Subcutaneous adipose tissue (tissue), 4 donors: ENCODE data around the gene ACTN3. TPM values are rescaled to one million over a fixed set of nuclear protein-coding genes. Genes with fewer than 3 reads are reported as not detected.

Source experiments
- total RNA-seq, 4 donors: library from RNA; depleted of rRNA; stranded (reverse); fragments of >200 nt; gene quantifications; one replicate each; pipeline ENCODE4 v1.1.0, GENCODE V29; 2016
- TF ChIP-seq, protein P1 (sequence below): fragments of 450-650 bp; IDR thresholded peaks from one replicate; pipeline ENCODE4 v1.5.1; 2016; ENCODE audit warnings: low read depth, mild to moderate bottlenecking, control low read depth, antibody characterized with exemption, moderate library complexity

The ACTN3 gene
- total RNA-seq, 4 donors from 2014 or later: 0.22 TPM; not detected in 3

DNA sequence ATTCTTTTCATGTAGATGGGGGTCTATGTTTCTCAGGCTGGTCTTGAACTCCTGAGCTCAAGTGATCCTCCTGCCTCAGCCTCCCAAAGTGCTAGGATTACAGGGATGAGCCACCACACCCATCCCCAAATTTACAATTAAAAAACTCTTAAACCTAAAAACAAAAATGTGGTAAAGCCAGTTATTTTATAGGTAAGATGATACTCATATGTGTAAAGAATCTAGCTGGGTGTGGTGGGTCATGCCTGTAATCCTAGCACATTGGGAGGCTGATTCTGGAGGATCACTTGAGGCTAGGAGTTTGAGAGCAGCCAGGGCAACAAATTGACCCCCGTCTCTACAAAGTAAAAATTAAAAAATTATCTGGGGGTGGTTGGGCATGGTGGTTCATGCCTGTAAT, 65.8 kb downstream of the ACTN3 start:
- TF ChIP-seq, protein P1, sequence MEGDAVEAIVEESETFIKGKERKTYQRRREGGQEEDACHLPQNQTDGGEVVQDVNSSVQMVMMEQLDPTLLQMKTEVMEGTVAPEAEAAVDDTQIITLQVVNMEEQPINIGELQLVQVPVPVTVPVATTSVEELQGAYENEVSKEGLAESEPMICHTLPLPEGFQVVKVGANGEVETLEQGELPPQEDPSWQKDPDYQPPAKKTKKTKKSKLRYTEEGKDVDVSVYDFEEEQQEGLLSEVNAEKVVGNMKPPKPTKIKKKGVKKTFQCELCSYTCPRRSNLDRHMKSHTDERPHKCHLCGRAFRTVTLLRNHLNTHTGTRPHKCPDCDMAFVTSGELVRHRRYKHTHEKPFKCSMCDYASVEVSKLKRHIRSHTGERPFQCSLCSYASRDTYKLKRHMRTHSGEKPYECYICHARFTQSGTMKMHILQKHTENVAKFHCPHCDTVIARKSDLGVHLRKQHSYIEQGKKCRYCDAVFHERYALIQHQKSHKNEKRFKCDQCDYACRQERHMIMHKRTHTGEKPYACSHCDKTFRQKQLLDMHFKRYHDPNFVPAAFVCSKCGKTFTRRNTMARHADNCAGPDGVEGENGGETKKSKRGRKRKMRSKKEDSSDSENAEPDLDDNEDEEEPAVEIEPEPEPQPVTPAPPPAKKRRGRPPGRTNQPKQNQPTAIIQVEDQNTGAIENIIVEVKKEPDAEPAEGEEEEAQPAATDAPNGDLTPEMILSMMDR: no peak

Other genes with a start within 250 kb of the ACTN3 start
- 100 to 1,000 TPM in 2 of 4 donors, 10 to 100 TPM in 2; 49.0 to 226 (median 149) TPM for gene CD248, start 229.9 kb upstream of the ACTN3 start, total RNA-seq
- gene RIN1, start 210.5 kb upstream of the ACTN3 start, total RNA-seq: 1 to 10 TPM in 3 of 4 donors, under 1 TPM in 1; 0.98 to 3.7 (median 3.3) TPM
- 10 to 100 TPM; 20.5 to 47.1 (median 34.7) TPM for gene BRMS1, start 201.8 kb upstream of the ACTN3 start, total RNA-seq
- 10 to 100 TPM; 11.7 to 31.7 (median 18.7) TPM for gene B4GAT1, start 199.3 kb upstream of the ACTN3 start, total RNA-seq
- gene SLC29A2, start 175.1 kb upstream of the ACTN3 start, total RNA-seq: 10 to 100 TPM in 2 of 4 donors, 1 to 10 TPM in 2; 3.7 to 30.7 (median 15.5) TPM
- gene NPAS4, start 125.9 kb upstream of the ACTN3 start, total RNA-seq: not detected
- 10 to 100 TPM; 26.7 to 41.8 (median 39.6) TPM for gene MRPL11, start 108.1 kb upstream of the ACTN3 start, total RNA-seq
- 10 to 100 TPM in 3 of 4 donors, 1 to 10 TPM in 1; 8.0 to 16.6 (median 12.6) TPM for gene PELI3, start 80.0 kb upstream of the ACTN3 start, total RNA-seq
- 10 to 100 TPM; 12.6 to 17.8 (median 15.7) TPM for gene DPP3, start 66.5 kb upstream of the ACTN3 start, total RNA-seq
- gene BBS1, start 36.3 kb upstream of the ACTN3 start, total RNA-seq: 10 to 100 TPM; 25.5 to 53.7 (median 39.3) TPM
- gene ZDHHC24, start 855 bp upstream of the ACTN3 start, total RNA-seq: 10 to 100 TPM in 3 of 4 donors, 1 to 10 TPM in 1; 4.4 to 16.4 (median 12.5) TPM
- 100 to 1,000 TPM in 3 of 4 donors, 10 to 100 TPM in 1; 55.9 to 196 (median 121) TPM for gene CTSF, start 21.7 kb downstream of the ACTN3 start, total RNA-seq
- gene CCDC87, start 46.2 kb downstream of the ACTN3 start, total RNA-seq: under 1 TPM in 1 of 4 donors, not detected in 3; 0.17 TPM
- gene CCS, start 46.3 kb downstream of the ACTN3 start, total RNA-seq: 10 to 100 TPM; 17.6 to 35.6 (median 24.0) TPM
- 10 to 100 TPM; 25.8 to 49.3 (median 39.6) TPM for gene RBM14, start 69.7 kb downstream of the ACTN3 start, total RNA-seq
- gene RBM4, start 91.8 kb downstream of the ACTN3 start, total RNA-seq: 10 to 100 TPM; 51.7 to 93.3 (median 68.6) TPM
- gene RBM4B, start 131.0 kb downstream of the ACTN3 start, total RNA-seq: 10 to 100 TPM in 1 of 4 donors, 1 to 10 TPM in 3; 3.9 to 10.2 (median 9.0) TPM
- 10 to 100 TPM in 1 of 4 donors, 1 to 10 TPM in 3; 1.9 to 15.3 (median 5.2) TPM for gene SPTBN2, start 182.3 kb downstream of the ACTN3 start, total RNA-seq